ENCODE data around the gene UNK. TPM values are rescaled to one million over a fixed set of nuclear protein-coding genes. Genes with fewer than 3 reads are reported as not detected.
"Not testable (repeated sequence)": the region's sequence is repeated elsewhere in the genome, so short reads cannot be mapped to it uniquely, and the experiment has no call there.

The UNK gene
- polyA plus RNA-seq, 2 of the 4 experiments (the other 2 are of a cell fraction): 27.0 to 34.5 TPM

GRCh38 chr17:75869282-75870141, 84.9 kb downstream of the UNK start:
- Histone ChIP-seq H3K4me3 (no peak overlapping the region), H3K4me1 (peaks cover 31% of the 10 kb centered on the region), H3K4me2 (peak overlapping the region; percentile 56), H3K9me3 (no peaks in the 10 kb centered on the region), H3K27ac (peak overlapping the region; percentile 66 to 84)
- WGBS (ENCODE audit: missing lambda C conversion rate): 55% methylated on average over 23 of the region's 23 CpGs
- FAIRE-seq (no peak), ATAC-seq (peak in 1 of 2 experiments; percentile 21; a peak in 3 of 6 replicates), DNase-seq (ENCODE audit: low read depth in 1 of 2, low spot score in 1 of 2) (peak; percentile 56 to 57)
- ChIA-PET CTCF (interaction anchor here (0.6 to 22.8 kb wide), 8 partner anchors 9 to 86 kb away, joined by 3 to 513 read pairs (median 5); partner anchors contain the start of genes MRPL38, TRIM47, TRIM65 and WBP2), POLR2A (interaction anchor here (1.6 kb wide), 1 partner anchor 90 kb away, joined by 7 read pairs; a partner anchor contains a TSS)
- TF ChIP-seq REST (IDR thresholded peaks at IDR 0.05): no peak
- TF ChIP-seq MAX (IDR thresholded peaks at IDR 0.05): peak; percentile 39; the same call in 1 of the 2 replicates

GRCh38 chr17:75870228-75870627, 85.6 kb downstream of the UNK start:
- POLR2A ChIA-PET: interaction anchor here (1.6 kb wide), 1 partner anchor 90 kb away, joined by 7 read pairs; a partner anchor contains a TSS
- CTCF ChIA-PET: interaction anchor here (0.6 to 22.8 kb wide), 6 partner anchors 9 to 120 kb away, joined by 3 to 513 read pairs (median 21); partner anchors contain the start of genes MRPL38, TRIM47, TRIM65 and WBP2
- ATAC-seq; FAIRE-seq; DNase-seq (ENCODE audit: low read depth in 1 of 2, low spot score in 1 of 2); H3K4me3 ChIP-seq; H3K9me3 ChIP-seq: not testable (repeated sequence)
- WGBS (ENCODE audit: missing lambda C conversion rate): 90% methylated on average over 10 of the region's 10 CpGs
- H3K4me1 ChIP-seq: peaks cover 38% of the 10 kb centered on the region
- peak overlapping the region; percentile 56; the same call in 2 of the 3 replicates for H3K4me2 ChIP-seq
- peak overlapping the region; percentile 66 to 84; a peak in 4 of 6 replicates for H3K27ac ChIP-seq

- peaks cover 56% of the 10 kb centered on the region for H3K4me1 ChIP-seq
- 29% methylated on average over 13 of the region's 13 CpGs for WGBS (ENCODE audit: missing lambda C conversion rate)
- no peak overlapping the region for H3K4me3 ChIP-seq
- no peak for TF ChIP-seq POLR2A (IDR thresholded peaks at IDR 0.05; ENCODE audit: low read length)
- TF ChIP-seq JUNB (IDR thresholded peaks at IDR 0.05): no peak
- TF ChIP-seq MAX (IDR thresholded peaks at IDR 0.05): 0 out of 2 replicates have a peak, but pooled peaks have one; percentile 27
- TF ChIP-seq ELK1 (IDR thresholded peaks at IDR 0.05; ENCODE audit: low read depth, low read length): no peak
- TF ChIP-seq MYC (IDR thresholded peaks at IDR 0.05; ENCODE audit: borderline replicate concordance, low read length): no peak
- TF ChIP-seq USF2 (IDR thresholded peaks at IDR 0.05): no peak
- TF ChIP-seq MAZ (IDR thresholded peaks at IDR 0.05; ENCODE audit: borderline replicate concordance, low read depth, low read length): no peak
- ChIA-PET CTCF (interaction anchor here (0.6 to 22.8 kb wide), 11 partner anchors 15 to 273 kb away, joined by 3 to 513 read pairs (median 3); partner anchors contain the start of genes ITGB4, MRPL38, SMIM5 and TRIM65), POLR2A (interaction anchor here (0.5 to 4.5 kb wide), 4 partner anchors 17 to 176 kb away, joined by 4 to 27 read pairs (median 8); partner anchors contain the start of gene WBP2)
- DNase-seq (ENCODE audit: low read depth in 1 of 2, low spot score in 1 of 2) (peak; percentile 82 to 87), ATAC-seq (peak; percentile 7 to 52; a peak in 4 of 6 replicates), FAIRE-seq (no peak)
- H3K4me2 ChIP-seq: peak overlapping the region; percentile 57
- H3K9me3 ChIP-seq: no peaks in the 10 kb centered on the region
- H3K27ac ChIP-seq: peak overlapping the region; percentile 68 to 85
Measured at GRCh38 chr17:75872434-75873351, 88.1 kb downstream of the UNK start.
